Measurements from ENCODE around the gene GALNT3.

The GALNT3 gene

DNA sequence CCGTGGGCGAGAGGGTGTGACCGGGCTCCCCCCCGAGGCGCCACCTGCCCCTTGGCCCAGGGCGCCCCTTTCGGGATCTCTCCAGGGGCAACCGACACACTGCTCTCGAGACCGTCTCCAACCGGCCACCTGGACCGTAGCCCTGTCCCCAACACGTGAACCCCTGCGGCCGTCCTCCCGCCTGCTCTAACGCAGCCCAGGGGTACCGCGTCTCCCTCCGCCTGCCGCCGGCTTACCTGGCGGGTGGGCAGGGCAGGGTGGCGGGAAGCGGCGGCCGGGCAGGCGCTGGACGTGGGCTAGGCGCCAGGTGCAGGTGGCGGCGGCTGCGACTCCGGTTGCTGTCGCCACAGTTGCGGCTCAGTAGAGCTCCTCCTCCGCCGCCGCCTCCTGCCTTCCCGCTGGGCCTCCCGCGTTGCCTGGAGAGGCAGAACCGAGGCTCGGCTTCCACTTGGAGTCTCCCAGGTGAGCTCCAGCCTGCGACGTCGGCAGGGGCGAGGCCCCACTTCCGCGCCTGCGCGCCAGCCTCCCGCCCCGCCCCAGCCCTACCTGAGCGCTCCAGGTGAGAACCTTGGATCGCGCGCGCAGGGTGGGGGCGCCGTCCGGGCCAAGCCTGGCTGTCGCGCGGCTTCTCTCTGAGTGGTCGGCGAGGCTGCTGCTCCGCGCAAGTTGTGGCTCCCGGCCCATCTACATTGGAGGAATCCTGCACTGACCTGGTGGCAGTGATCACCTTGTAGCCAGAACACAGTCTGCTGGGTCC lies at the start of gene GALNT3:
Gene GALNT3, minus strand, starts transcription at position 469 of the 757 bp plus-strand sequence. CDS start 23,547 bp downstream, outside the sequence.
- DNase-seq (ENCODE audit: low read depth, low spot score) = peak; percentile 52

DNA sequence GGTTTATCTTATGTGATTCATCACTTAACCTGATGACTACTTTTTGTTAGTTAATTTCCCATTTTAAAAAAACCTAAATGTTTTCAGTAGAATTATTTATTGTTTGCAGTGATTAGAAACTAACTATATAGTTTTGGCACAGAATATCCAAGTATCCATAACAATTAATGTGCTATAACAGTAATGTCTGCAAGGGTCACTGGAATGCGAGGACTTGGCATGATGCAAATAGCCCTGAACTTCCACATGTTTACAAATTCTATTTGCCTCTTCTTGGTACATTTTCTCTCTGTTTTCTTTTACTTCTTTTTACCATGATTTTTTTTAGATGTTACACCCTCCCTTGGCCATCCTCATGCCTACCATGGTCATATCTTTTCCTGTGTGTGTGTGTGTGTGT lies 49.3 kb upstream of the GALNT3 start:
- no peak for DNase-seq (ENCODE audit: low read depth, low spot score)

DNA sequence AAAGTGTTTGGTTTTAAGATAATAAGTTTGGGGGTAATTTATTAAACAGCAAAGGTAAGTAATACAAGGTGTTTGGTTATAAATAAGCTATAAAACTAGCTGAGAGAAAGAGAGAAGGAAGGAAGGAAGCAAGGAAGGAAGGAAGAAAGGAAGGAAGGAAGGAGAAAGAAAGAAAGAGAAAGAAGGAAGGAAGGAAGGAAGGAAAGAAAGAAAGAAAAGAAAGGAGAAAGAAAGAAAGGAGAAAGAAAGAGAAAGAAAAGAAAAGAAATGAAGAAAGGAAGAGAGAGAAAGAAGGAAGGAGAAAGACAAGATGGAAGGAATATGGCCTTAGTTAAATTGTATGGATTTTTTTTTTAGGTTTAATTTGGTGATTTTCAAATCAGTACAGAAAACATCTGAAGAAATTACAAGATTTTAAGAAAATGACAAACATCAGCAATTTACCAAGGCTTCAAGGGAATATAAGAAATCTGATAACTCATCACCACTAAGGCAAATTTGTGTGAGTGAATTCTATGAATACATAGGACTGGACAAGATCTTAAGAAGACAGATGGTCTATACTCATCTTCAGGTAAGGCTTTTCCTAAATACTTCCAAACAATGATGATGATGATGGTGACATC lies 46.4 kb upstream of the GALNT3 start:
- DNase-seq (ENCODE audit: low read depth, low spot score) = no peak

DNA sequence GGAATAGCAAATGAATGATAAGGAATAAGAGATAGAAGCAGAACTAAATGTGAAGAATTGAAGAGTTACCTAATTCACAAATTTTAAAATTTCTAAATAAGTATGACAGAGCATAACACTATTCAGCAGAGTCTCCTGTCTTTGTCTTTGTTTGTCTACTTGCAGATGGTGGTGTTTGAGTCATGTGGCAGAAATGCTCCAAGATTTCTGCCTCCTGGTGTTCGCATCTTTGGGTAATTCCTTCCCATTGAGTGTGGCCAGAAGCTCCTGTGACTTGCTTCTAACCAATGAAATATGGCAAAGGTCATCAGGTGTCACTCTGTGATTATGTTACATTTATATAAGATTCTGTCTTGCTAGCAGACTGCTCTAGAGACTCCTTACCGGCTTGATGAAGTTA lies 45.6 kb upstream of the GALNT3 start:
- DNase-seq (ENCODE audit: low read depth, low spot score) = peak; percentile 15

DNA sequence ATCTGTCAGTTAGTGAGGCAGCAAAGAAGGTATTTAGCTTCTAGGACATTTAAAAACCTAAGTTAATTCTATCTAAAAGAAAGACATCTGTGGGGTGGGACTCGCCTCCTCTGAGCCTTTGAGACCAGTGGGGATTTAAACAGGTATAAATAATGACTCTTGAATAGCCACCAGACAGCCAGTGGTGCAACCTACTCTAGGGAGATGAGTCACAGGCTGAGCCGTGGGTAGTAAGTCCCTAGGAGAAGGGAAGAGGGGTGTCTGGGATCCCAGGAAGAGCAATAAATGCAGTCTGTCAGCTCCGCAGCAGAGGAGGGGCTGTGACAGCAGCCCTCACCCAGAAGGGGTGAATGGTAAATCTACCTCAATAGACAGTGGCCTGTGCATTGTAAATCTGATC lies 43.1 kb upstream of the GALNT3 start:
- DNase-seq (ENCODE audit: low read depth, low spot score) = peak; percentile 49

DNA sequence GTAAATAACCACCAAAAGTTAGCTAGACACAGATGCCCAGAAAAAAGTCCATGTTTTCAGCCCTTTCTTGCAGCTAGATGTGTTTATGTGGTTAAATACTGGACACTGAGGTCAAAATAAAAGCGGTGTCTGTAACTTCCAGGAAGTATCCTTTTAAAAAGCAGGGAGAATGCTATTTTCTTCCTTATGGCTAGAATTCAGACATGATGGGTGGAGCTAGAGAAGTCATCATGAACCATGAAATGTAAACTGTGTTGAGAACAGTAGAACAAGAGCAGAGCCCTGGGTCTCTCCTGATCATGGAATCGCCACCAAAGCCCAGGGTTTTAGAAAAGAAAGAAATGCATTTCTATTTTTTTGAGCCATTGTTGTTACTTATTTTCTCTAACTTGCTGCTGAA lies 41.3 kb upstream of the GALNT3 start:
- no peak for DNase-seq (ENCODE audit: low read depth, low spot score)

DNA sequence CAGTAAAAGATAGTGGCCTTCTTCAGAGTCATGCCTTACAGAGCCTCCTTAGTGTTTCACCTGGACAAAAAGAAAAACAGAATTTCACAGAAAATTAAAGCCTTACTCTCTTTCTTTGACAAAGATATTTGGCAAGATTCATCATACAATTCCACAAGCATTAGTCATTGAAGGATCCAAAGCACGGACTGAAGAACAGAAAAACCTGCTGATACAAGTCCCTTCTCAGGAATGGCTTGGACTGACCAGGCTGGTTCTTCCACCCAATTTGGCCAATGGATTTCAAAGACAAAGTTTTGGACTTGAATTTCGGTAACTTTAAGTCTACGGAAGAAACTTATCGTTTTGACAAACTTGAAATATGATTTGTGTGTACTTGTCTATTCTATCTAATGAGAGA lies 39.1 kb upstream of the GALNT3 start:
- DNase-seq (ENCODE audit: low read depth, low spot score) = peak; percentile 74

DNA sequence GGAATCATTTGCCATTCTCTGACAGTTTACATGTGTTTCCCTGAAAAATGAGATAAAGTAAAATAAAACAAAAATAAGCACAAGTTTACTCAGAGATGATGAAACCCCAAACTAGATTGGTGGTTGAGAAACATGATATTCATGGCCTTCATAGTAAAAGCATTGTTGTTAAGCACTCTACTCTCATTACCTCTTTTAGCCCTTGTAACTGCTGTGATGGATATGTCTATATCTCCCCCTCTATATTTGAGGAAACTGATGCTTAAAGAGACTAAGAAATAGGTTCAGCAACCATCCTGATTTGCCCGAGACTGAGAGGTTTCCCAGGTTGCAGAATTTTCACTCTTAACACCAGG lies 33.9 kb upstream of the GALNT3 start:
- DNase-seq (ENCODE audit: low read depth, low spot score) = no peak

DNA sequence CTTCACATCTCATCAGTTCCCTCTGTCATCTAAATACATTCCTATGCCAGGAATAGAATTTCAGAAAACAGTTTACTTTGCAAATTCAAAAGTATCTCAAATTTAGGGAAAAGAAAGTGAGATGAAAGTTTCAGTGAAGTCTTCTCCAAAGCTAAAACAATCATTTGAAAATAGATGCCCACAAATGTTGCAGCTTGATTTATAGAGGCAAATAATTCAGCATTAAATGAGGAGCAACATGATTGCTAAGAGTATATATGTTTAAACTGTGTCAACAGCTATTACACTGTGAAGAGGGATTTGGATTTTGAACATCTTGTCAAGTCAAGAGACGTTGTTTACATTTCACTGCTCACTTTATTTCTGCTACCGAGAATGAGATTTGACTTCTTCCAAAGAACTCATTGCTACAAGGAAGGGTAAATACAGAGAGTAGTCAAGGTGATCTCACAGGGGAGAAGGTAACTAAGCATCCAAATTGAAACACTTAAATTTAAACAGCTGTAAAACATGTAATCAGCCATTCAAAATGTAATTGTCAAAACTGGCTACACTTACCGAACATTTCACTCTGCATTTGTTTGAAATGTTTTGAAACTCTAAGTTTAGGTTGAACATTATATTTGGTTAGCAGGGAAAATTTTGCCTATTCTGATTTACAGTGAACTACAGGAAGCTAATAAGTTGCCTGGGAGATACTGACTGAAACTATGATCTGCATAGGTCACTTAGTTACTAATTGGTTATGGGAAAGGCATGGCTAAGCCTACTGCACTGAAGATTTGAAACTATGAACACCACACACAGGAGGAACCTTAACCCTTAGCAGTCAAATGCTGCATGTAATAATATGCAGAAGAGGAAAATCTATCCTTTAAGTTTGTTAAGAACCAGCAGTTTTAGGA lies 33.2 kb upstream of the GALNT3 start:
- DNase-seq (ENCODE audit: low read depth, low spot score) = no peak

DNA sequence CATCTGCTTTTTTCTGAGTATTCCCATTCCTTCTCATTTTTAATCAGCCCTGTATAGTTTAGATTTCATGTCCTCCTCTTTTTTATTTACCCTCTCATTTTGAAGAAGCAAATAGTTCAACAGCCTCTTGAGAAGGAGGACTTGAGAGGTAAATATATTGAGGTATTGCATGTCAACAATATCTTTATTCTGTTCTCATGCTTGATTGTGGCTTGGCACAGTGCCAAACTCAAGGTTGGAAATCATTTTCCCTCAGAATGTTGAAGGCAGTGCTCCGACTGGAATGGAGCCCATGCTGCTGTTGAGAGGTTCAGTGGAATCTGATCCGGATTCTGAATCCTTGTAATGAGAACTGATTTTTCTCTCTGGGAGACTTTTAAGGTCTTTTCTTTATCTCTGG lies 31.0 kb upstream of the GALNT3 start:
- DNase-seq (ENCODE audit: low read depth, low spot score) = peak; percentile 91

DNA sequence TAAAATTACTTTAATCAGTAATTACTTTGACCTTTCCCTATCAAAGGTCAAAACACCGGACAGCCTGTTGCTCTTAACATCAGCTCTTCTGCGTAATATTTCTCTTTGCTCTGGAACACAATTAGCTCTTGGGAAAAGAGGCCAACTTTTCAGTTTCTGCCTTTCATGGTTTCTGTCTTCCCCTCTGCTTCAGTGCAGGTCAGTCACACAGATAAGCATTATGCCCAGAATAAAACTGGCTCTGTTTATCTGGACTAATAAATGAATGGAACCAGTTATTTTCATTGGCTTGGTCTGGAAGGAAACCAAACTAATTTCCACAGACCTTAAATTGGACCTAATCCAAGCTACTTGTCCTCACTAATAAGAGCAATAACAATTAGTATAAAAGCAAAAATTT lies 26.2 kb upstream of the GALNT3 start:
- peak; percentile 33 for DNase-seq (ENCODE audit: low read depth, low spot score)

DNA sequence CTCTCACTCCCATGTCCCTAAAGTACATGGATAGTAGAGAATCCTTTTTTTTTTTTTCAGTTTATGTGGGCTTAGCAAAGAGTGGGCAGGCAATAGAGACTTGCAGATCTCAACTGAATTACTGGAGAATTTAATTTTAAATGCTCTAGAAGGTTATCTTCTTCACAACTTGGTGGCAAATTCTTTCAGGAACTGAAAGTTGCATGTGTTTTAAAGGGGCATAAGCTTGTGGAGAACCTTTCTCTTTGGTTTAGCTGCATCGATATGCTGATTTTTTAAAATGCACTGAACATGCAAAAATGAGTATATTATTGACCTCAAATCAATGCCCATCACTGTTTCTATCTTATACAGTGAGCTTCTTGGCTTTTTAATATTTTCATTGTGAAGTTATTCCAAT lies 24.9 kb upstream of the GALNT3 start:
- DNase-seq (ENCODE audit: low read depth, low spot score) = no peak

DNA sequence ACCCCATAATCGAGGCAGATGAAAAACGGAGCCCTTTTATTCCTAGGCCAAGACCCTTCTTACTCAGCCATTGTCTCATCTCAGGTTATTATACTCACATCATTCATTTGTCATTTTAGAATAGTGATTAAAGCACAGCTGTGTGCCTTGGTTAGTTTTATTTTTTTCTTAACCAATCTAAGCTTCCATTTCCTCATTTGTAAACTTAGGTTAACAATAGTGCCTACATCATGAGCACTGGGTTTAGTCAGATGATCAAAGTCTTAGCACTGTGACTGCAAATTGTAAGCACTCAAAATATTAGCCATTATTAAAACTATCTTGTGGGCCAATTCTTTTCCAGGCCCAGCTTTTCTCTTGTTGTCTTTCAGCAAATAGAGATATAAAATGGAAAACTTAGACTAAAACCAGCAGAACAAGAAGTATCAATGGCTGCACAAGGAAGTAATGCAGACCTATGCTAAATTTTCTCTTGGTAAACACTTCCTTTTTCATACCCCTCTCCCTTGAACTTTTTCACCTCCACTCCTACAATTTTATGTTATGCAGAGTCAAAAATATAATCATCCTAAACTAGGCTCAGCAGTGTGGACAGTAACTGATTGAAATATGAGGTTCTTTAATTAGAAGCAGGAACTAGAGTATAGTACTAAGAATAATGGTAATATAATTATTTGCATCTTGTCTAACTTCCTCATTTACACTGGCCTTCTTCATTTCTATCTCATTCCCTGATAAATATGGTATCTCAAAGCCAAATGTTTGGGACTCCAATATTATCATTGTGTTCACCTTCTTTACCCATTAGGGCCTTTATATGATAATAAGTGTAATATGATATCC lies 21.5 kb upstream of the GALNT3 start:
- no peak for DNase-seq (ENCODE audit: low read depth, low spot score)

DNA sequence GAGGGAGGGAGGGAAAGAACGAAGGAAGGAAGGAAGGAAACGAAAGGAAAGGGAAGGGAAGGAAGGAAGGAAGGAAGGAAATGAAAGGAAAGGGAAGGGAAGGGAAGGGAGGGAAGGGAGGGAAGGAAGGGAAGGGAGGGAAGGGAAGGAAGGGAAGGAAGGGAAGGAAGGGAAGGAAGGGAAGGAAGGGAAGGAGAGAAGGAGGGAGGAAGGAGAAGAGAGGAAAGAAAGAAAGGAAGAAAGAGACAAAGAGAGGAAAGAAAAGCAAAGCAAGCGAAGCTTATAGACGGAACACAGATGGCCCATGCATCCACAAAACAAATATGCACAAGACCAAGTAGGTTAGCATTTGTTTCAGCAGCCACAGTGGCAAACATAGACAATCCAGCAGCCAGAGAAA lies 20.4 kb upstream of the GALNT3 start:
- no peak for DNase-seq (ENCODE audit: low read depth, low spot score)

DNA sequence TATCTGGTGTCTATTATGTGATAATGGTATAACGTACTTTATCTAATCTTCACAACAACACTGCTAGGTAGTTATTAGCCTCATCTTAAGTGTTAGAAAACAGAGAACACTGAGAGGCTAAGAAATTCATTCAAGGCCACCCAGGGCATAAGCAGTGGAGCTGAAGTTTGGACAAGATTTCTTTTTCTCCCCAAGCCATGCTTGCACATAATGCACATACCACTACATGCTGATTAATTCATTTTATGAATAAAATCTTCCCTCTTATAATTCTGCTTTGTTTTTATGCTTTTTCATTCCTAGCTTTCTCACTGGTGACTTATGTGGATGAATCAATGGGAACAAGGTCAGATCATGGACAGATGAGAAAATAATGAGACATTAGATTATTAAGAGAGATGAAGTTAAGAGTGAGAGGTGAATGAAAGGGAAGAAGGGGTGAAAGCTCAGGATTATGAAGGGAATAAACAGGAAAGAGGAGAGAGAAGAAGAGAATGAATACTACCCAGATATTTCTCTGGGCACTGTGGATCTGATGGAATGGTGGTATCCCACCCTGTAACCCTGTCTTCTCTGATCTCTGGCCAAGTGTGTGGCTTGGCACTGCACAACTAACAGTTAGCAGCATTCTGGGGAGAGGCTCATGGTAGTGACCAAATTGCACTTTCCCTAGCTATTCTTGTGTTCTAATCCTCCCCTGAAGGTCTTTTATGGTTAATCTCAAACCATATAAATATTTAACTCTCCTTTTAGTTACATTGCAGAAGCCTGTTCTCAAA lies 17.7 kb upstream of the GALNT3 start:
- DNase-seq (ENCODE audit: low read depth, low spot score) = peak; percentile 65

DNA sequence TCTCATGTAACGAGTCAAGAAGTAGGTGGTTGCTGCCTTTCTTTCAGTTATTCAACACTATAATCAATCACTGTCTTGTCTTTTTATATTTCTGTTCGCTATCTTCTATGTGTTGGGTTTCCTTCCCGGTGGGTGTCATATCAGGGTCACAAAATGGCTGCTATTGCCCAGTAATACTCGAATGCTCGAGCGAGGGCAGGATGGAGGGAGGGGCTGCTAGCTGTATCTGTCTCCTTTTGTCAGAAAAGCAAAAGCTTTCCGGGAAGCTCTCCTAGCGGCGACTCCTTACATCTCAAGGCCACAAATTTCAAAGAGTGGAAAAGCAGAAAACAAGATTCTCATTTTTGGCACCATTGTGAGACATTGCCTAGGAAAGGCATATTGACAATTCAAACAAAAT lies 16.4 kb upstream of the GALNT3 start:
- DNase-seq (ENCODE audit: low read depth, low spot score) = no peak

DNA sequence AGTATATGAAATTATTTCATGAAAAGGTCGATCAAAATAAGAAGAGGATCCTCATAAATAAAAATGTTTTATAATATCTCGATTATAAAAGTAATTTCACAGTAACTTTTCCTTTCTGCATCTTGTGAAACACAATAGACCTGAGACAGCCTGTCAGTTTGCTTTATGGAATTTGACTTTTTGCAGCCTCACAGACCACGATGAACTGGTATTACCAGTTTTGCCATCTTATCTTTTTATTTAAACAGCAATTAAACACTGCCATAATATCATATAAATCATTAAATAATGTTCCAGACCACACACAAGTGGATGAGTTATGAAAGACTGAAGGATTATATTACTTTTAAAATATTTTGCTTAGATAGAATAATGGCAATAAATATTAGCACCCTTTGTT lies 10.7 kb upstream of the GALNT3 start:
- DNase-seq (ENCODE audit: low read depth, low spot score) = no peak

DNA sequence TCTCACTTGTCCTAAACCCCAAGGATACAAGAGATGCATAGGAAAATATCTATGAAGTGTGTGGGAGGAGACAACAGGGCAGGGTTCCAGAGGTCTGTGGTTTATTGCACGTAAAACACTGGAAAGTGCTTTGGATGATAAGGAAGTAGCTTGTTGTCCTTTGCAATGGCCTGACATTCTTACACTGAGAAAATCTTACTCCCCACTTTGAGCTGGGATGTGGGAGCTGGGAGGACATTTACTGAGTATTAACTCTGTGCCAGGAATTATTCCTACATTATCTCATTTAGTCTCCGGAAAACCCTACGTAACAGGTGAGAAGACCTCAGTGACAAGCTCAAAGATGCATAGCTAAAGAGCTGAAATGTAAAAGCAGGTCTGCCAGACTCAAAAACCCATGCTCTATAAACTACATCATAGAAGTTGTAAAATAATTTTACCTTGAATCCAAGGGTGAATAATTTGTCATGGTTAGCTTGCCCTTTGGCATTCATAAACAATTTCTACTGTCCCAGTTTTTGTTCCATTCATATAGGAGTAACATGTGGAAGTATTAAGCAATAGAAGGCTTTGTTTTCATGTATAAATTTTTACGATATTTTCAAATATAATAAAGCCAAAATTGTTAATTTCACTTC lies 9.2 kb upstream of the GALNT3 start:
- DNase-seq (ENCODE audit: low read depth, low spot score) = peak; percentile 64

DNA sequence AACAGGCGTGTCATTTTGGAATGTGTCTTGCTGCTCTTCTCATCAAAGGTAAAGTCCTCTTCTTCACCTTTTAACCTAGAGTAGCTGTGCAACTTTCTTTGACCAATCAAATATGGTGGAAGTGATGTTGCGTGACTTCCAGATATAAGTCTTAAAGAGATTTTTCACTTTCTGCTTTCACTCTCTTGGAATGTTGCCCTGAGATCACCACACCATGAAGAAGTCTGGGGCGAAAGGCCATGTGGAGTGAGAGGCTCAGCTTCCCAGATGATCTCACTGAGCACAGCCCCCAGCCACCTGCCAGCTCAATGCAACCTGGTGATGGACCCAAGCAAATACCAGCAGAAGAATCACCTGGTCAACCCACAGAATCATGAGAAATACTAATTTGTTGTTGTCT lies 7.1 kb upstream of the GALNT3 start:
- no peak for DNase-seq (ENCODE audit: low read depth, low spot score)

DNA sequence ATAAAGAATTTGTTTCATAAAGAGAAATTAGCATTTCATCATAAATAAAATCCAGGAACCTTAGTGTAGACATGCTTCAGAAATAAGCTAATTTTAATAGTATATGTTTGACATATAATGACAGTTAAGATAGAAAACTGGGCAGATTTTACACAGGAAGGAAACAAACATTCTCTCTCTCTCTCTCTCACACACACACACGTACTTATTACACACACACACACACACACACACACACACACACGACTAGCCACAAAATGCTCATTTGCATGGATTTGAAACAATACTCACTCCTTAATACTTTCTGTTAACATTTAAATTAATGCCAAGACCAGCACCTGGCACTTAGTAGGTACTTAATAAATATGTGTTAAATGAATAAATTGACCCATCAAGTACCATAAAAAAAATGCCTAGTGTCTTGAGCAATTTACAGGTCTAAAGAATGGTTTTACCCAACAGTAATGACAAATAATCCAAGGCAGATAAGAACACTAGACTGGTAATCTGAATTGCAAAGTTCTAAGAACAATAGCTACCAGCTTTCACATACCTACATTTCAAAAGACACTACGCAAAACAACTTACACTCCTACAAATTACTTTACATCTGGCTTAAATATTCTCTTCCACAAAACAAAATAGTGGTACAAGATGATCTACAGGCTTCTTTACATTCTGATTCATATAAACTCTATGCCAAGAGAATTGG lies 2.9 kb upstream of the GALNT3 start:
- no peak for DNase-seq (ENCODE audit: low read depth, low spot score)
